Measurements from ENCODE around the gene AAMP. TPM values are rescaled to one million over a fixed set of nuclear protein-coding genes. Genes with fewer than 3 reads are reported as not detected.
A peak's percentile ranks its signal among the peaks of the same experiment; 100 is the strongest.

AAMP gene, protein sequence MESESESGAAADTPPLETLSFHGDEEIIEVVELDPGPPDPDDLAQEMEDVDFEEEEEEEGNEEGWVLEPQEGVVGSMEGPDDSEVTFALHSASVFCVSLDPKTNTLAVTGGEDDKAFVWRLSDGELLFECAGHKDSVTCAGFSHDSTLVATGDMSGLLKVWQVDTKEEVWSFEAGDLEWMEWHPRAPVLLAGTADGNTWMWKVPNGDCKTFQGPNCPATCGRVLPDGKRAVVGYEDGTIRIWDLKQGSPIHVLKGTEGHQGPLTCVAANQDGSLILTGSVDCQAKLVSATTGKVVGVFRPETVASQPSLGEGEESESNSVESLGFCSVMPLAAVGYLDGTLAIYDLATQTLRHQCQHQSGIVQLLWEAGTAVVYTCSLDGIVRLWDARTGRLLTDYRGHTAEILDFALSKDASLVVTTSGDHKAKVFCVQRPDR
- 10 to 100 TPM; 52.5 to 61.6 (median 60.0) TPM for total RNA-seq
- total RNA-seq (2013): 57.9 TPM

DNA sequence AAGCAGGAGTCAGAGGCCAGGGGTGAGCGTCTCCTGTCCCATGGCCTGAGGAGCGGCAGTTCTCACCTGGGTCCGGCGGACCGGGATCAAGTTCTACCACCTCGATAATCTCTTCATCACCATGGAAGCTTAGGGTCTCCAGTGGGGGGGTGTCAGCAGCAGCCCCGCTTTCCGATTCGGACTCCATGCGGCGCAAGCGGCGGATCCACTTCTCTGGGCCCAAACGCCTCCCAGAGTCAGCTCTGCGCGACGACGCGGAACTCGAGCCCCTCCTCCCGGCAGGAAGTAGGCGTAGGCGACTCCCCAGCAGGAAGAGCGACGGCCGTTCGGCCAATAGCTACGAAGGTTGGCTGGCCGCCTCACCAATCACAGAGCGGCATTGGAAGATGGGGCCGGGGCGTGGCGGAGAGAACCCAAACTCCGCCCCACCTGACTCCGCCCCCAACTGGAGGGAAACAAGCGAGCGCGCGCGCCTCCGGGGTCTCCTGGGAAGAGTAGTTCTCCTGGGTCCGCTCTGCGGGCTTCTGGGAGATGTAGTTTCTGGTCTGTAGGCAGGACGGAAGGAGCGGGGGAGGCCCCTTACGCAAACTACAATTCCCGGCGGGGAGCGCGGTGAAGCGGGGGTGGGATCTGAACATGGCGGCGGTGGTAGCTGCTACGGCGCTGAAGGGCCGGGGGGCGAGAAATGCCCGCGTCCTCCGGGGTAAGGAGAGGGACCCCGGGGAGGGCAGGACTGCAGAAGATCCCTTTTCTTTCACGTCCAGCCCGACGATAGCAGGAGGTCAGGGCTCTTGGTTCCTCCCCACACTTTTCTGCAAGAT lies at the start of gene AAMP, which contains the start of gene PNKD:
Gene AAMP, minus strand, starts transcription at position 238 of the 821 bp plus-strand sequence. Its CDS starts 51 bp downstream, at position 187.
Gene PNKD, plus strand, starts transcription at position 620 of the 821 bp plus-strand sequence. Its CDS starts 17 bp downstream, at position 637.
- ATAC-seq: peak; percentile 89 to 98 (median 89)
- H3K9me3 ChIP-seq (ENCODE audit: control insufficient read depth, insufficient read depth, low read length): no peaks in the 10 kb centered on the region
- peaks cover 34% of the 10 kb centered on the region for H3K4me1 ChIP-seq (ENCODE audit: control insufficient read depth, insufficient read depth, low read length)

GRCh38 chr2:218318241-218318640 lies 48.3 kb upstream of the AAMP start:
- no peaks in the 10 kb centered on the region for H3K36me3 Mint-ChIP-seq
- Histone ChIP-seq H3K9me3 (ENCODE audit: control insufficient read depth, insufficient read depth, low read length) (no peaks in the 10 kb centered on the region), H3K27me3 (ENCODE audit: control insufficient read depth, insufficient read depth, low read length) (no peaks in the 10 kb centered on the region), H3K27ac (ENCODE audit: low read length) (no peak overlapping the region), H3K36me3 (ENCODE audit: control insufficient read depth, insufficient read depth, low read length) (no peaks in the 10 kb centered on the region), H3K4me3 (ENCODE audit: low read length) (no peak overlapping the region), H3K4me1 (ENCODE audit: control insufficient read depth, insufficient read depth, low read length) (peaks cover 25% of the 10 kb centered on the region)
- no peak overlapping the region for H3K27ac Mint-ChIP-seq
- H3K4me1 Mint-ChIP-seq: peaks cover 12 to 23% of the 10 kb centered on the region in 2 donors
- H3K4me3 Mint-ChIP-seq: no peak overlapping the region
- ATAC-seq: no peak
- no peak for TF ChIP-seq CTCF (IDR thresholded peaks at IDR 0.05)
- DNase-seq: no peak
- 73% methylated on average over 7 of the region's 7 CpGs for WGBS (ENCODE audit: insufficient coverage)
- H3K9me3 Mint-ChIP-seq: no peaks in the 10 kb centered on the region
- intact Hi-C loops (cut with micrococcal nuclease): no loop called here
- H3K27me3 Mint-ChIP-seq (ENCODE audit: low read depth in 2 of 2): no peaks in the 10 kb centered on the region

More for the DNA sequence above, at the start of gene AAMP, which contains the start of gene PNKD:
- no peaks in the 10 kb centered on the region for H3K27me3 Mint-ChIP-seq (ENCODE audit: low read depth in 2 of 2)
- peak within 1 kb of the TSS; percentile 84 to 88 for H3K27ac Mint-ChIP-seq
- TF ChIP-seq CTCF (IDR thresholded peaks at IDR 0.05): no peak
- peaks cover 42% of the 10 kb centered on the region for H3K36me3 ChIP-seq (ENCODE audit: control insufficient read depth, insufficient read depth, low read length)
- H3K9me3 Mint-ChIP-seq: no peaks in the 10 kb centered on the region
- DNase-seq: peak; percentile 100
- H3K27me3 ChIP-seq (ENCODE audit: control insufficient read depth, insufficient read depth, low read length): no peaks in the 10 kb centered on the region
- H3K4me3 ChIP-seq (ENCODE audit: low read length): peak within 1 kb of the TSS; percentile 82
- peaks cover 31 to 56% of the 10 kb centered on the region in 2 donors for H3K4me1 Mint-ChIP-seq
- intact Hi-C loops (cut with micrococcal nuclease): loop anchor here (1.0 to 10.0 kb wide), 7 partner anchors 16 to 585 kb away; partner anchors contain the start of genes CNOT9, CTDSP1, TMBIM1 and TTLL4
- peak within 1 kb of the TSS; percentile 73 for H3K27ac ChIP-seq (ENCODE audit: low read length)
- under 1% methylated on average over 63 of the region's 64 CpGs for WGBS (ENCODE audit: insufficient coverage)
- H3K36me3 Mint-ChIP-seq: no peaks in the 10 kb centered on the region
- H3K4me3 Mint-ChIP-seq: peak within 1 kb of the TSS; percentile 96

GRCh38 chr2:218317835-218318234 lies 47.9 kb upstream of the AAMP start:
- peaks cover 12 to 20% of the 10 kb centered on the region in 2 donors for H3K4me1 Mint-ChIP-seq
- TF ChIP-seq CTCF (IDR thresholded peaks at IDR 0.05): no peak
- 84% methylated on average over 4 of the region's 4 CpGs for WGBS (ENCODE audit: insufficient coverage)
- peaks cover 25% of the 10 kb centered on the region for H3K4me1 ChIP-seq (ENCODE audit: control insufficient read depth, insufficient read depth, low read length)
- no peaks in the 10 kb centered on the region for H3K9me3 ChIP-seq (ENCODE audit: control insufficient read depth, insufficient read depth, low read length)
- H3K27ac ChIP-seq (ENCODE audit: low read length): no peak overlapping the region
- no peaks in the 10 kb centered on the region for H3K36me3 ChIP-seq (ENCODE audit: control insufficient read depth, insufficient read depth, low read length)
- no peak overlapping the region for H3K4me3 ChIP-seq (ENCODE audit: low read length)
- intact Hi-C loops (cut with micrococcal nuclease): no loop called here
- H3K36me3 Mint-ChIP-seq: no peaks in the 10 kb centered on the region
- no peaks in the 10 kb centered on the region for H3K9me3 Mint-ChIP-seq
- H3K4me3 Mint-ChIP-seq: no peak overlapping the region
- H3K27ac Mint-ChIP-seq: no peak overlapping the region
- H3K27me3 Mint-ChIP-seq (ENCODE audit: low read depth in 2 of 2): no peaks in the 10 kb centered on the region
- H3K27me3 ChIP-seq (ENCODE audit: control insufficient read depth, insufficient read depth, low read length): no peaks in the 10 kb centered on the region
- DNase-seq: no peak
- no peak for ATAC-seq

All from natural killer cell (primary cell).